Smooth muscle cell (in vitro differentiated cells): ENCODE results near the gene IL23A. TPM values are rescaled to one million over a fixed set of nuclear protein-coding genes. Genes with fewer than 3 reads are reported as not detected.

Experiments used
- DNase-seq: peaks from one replicate; lab custom pipeline; 2025; ENCODE audit not compliant: unreplicated experiment; lab: John Stamatoyannopoulos, UW
- H2AFZ ChIP-seq: fragments of 200-600 bp; sonication (generic); 2 replicates; pipeline ENCODE4 v1.6.0; 2016; ENCODE audit warnings: antibody characterized with exemption, low read depth, mild to moderate bottlenecking
- H3F3A ChIP-seq: fragments of 200-600 bp; sonication (generic); 2 replicates; pipeline ENCODE4 v1.6.0; 2017; ENCODE audit warnings: antibody characterized with exemption, low read depth
- H3K27ac ChIP-seq: fragments of 200-600 bp; sonication (generic); 2 replicates; pipeline ENCODE4 v1.5.1; 2016; ENCODE audit warnings: low read depth, mild to moderate bottlenecking
- H3K27me3 ChIP-seq: fragments of 200-600 bp; sonication (generic); 2 replicates; pipeline ENCODE4 v1.6.1; 2016; ENCODE audit warnings: low read depth, mild to moderate bottlenecking
- H3K36me3 ChIP-seq: fragments of 200-600 bp; sonication (generic); 2 replicates; pipeline ENCODE4 v1.5.1; 2016; ENCODE audit warnings: low read depth
- H3K4me1 ChIP-seq: fragments of 200-600 bp; sonication (generic); 2 replicates; pipeline ENCODE4 v1.5.1; 2016; ENCODE audit warnings: low read depth
- H3K4me2 ChIP-seq: fragments of 200-600 bp; sonication (generic); 2 replicates; pipeline ENCODE4 v1.6.0; 2016; ENCODE audit warnings: mild to moderate bottlenecking
- H3K4me3 ChIP-seq: fragments of 200-600 bp; sonication (generic); 2 replicates; pipeline ENCODE4 v1.5.1; 2016; ENCODE audit warnings: mild to moderate bottlenecking
- H3K79me2 ChIP-seq: fragments of 200-600 bp; sonication (generic); 2 replicates; pipeline ENCODE4 v1.6.0; 2016; ENCODE audit warnings: low read depth, mild to moderate bottlenecking
- H3K9ac ChIP-seq: fragments of 200-600 bp; sonication (generic); 2 replicates; pipeline ENCODE4 v1.6.0; 2016; ENCODE audit warnings: low read depth
- H3K9me3 ChIP-seq: fragments of 200-600 bp; sonication (generic); replicated peaks from 2 replicates; pipeline ENCODE4 v1.5.1; 2016; ENCODE audit warnings: low read depth
- H4K20me1 ChIP-seq: fragments of 200-600 bp; sonication (generic); 2 replicates; pipeline ENCODE4 v1.6.0; 2016; ENCODE audit warnings: low read depth
- WGBS: methylation state at CpG from one replicate; pipeline ENCODE4 v1.1.7; 2016; ENCODE audit warnings: low lambda C conversion rate; 5-methylcytosine and 5-hydroxymethylcytosine counted together
- polyA plus RNA-seq: library from polyadenylated mRNA; unstranded; fragments of >200 nt; fragmentation: Nextera tagmentation; extraction: Ambion mirVana; gene quantifications from 2 replicates; pipeline ENCODE4 v1.2.1, GENCODE V29; 2016
- total RNA-seq: library from RNA; depleted of rRNA; stranded (reverse); fragments of >200 nt; gene quantifications from 2 replicates; pipeline ENCODE4 v1.2.3, GENCODE V29; 2014
- TF ChIP-seq, protein P1 (sequence below): fragments of 200-600 bp; sonication (generic); IDR thresholded peaks from 2 replicates; pipeline ENCODE4 v1.5.1; 2017; ENCODE audit warnings: borderline replicate concordance, mild to moderate bottlenecking, antibody characterized with exemption; ENCODE audit not compliant: insufficient read depth, poor library complexity, severe bottlenecking

Gene IL23A
- total and polyA plus RNA-seq, 2 experiments from 2014 or later: 0.35 to 0.54 TPM

DNA sequence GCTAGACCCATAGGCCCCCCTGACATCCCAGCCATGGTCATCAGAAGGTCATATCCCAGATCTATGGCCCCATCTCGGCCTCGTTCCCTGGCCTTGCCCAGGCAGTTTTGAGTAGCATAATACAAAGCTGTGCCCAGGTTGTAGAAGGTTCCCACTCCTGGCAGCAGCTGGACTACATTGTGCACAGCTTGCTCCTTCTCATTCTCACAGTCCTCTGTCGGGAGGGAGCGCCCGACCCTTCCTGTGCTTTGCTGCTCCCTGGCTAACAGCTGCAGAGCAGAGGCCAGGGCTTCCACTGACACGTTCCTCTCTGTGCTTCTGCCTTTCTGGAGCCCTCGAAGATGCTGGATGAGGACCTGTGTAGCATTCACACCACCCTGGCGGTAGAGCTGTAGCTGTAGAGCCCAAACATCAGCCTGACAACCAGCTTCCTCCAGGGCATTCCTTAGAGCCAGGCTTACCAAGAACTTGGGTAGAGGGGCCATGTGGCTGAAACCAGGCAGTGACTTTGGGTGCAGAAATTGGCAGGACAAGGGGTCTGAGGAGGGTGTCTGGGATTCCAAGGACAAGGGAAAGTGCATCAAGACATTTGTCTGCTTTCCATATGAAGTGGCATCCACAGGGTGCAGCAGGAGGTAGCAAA, 22.9 kb downstream of the IL23A start:
- H4K20me1 ChIP-seq: peaks cover 16% of the 10 kb centered on the region
- no peak overlapping the region for H3K27ac ChIP-seq
- H3K4me3 ChIP-seq: no peak overlapping the region
- H3K4me2 ChIP-seq: no peak overlapping the region
- H3K9ac ChIP-seq: no peak overlapping the region
- no peaks in the 10 kb centered on the region for H3K27me3 ChIP-seq
- TF ChIP-seq, protein P1, sequence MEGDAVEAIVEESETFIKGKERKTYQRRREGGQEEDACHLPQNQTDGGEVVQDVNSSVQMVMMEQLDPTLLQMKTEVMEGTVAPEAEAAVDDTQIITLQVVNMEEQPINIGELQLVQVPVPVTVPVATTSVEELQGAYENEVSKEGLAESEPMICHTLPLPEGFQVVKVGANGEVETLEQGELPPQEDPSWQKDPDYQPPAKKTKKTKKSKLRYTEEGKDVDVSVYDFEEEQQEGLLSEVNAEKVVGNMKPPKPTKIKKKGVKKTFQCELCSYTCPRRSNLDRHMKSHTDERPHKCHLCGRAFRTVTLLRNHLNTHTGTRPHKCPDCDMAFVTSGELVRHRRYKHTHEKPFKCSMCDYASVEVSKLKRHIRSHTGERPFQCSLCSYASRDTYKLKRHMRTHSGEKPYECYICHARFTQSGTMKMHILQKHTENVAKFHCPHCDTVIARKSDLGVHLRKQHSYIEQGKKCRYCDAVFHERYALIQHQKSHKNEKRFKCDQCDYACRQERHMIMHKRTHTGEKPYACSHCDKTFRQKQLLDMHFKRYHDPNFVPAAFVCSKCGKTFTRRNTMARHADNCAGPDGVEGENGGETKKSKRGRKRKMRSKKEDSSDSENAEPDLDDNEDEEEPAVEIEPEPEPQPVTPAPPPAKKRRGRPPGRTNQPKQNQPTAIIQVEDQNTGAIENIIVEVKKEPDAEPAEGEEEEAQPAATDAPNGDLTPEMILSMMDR: no peak
- 90% methylated on average over 8 of the region's 8 CpGs for WGBS
- H3K79me2 ChIP-seq: peaks cover 23% of the 10 kb centered on the region
- no peaks in the 10 kb centered on the region for H3K9me3 ChIP-seq
- H3K4me1 ChIP-seq: peaks cover 13% of the 10 kb centered on the region
- H3K36me3 ChIP-seq: no peaks in the 10 kb centered on the region
- peaks cover 5% of the 10 kb centered on the region for H3F3A ChIP-seq
- no peak overlapping the region for H2AFZ ChIP-seq
- DNase-seq: no peak

DNA sequence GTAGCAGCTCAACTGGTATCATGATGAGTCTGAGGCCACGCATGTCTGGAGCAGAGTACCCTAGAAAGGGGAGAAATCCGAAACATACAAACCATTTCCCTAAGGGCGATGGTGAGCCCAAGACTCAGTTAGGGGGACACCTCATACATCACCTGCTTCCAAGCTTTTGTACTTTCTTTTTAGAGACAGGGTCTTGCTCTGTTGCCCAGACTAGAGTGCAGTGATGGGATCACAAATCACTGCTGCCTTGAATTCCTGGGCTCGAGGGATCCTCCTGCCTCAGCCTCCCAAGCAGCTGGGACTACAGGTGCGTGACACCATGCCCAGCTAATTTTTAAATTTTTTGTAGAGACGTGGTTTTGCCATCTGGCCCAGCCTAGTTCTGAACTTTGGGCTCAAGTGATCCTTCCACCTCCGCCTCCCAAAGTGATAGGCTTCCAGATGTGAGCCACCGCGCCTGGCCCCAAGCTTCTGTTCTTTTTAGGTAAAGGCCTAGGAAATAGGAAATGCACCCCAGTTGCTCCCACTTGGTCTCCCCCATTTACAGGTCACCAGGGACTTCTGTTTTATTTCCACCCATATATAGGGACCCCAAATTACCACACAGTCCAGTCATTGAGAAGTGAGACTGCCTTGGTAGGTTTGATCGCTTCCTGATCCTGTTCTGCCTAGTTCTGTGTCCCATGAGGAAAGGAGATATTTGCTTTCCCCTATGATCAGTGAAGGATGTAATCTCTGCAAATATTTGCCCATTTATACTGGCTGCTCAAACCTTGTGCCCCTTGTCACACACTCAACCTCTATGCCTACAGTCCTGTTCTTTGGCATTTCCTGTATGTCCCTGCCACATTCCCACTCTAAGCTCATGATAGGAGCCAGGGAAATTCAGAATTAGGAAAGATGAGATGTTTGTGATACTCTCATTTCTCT, 23.7 kb downstream of the IL23A start, which contains the start of gene APOF:
Gene APOF, minus strand, starts transcription at position 728 of the 930 bp plus-strand sequence. Its CDS starts 112 bp downstream, at position 616.
- Histone ChIP-seq H3K4me2 (no peak within 1 kb of the TSS), H4K20me1 (peaks cover 15% of the 10 kb centered on the region), H3K79me2 (peaks cover 16% of the 10 kb centered on the region), H3K9ac (no peak within 1 kb of the TSS), H3K27ac (no peak within 1 kb of the TSS), H3K36me3 (no peaks in the 10 kb centered on the region), H3K4me1 (peaks cover 13% of the 10 kb centered on the region), H3F3A (peaks cover 5% of the 10 kb centered on the region), H3K9me3 (no peaks in the 10 kb centered on the region), H3K4me3 (no peak within 1 kb of the TSS), H3K27me3 (no peaks in the 10 kb centered on the region), H2AFZ (no peak within 1 kb of the TSS)
- 84% methylated on average over 10 of the region's 10 CpGs for WGBS
- TF ChIP-seq, protein P1: no peak
- no peak for DNase-seq

- no peak overlapping the region for H3K27ac ChIP-seq
- no peaks in the 10 kb centered on the region for H4K20me1 ChIP-seq
- WGBS: 90% methylated on average over 3 of the region's 3 CpGs
- no peaks in the 10 kb centered on the region for H3K9me3 ChIP-seq
- no peaks in the 10 kb centered on the region for H3F3A ChIP-seq
- TF ChIP-seq, protein P1: no peak
- no peaks in the 10 kb centered on the region for H3K36me3 ChIP-seq
- H2AFZ ChIP-seq: no peak overlapping the region
- no peaks in the 10 kb centered on the region for H3K4me1 ChIP-seq
- H3K9ac ChIP-seq: no peak overlapping the region
- H3K4me3 ChIP-seq: no peak overlapping the region
- peaks cover 7% of the 10 kb centered on the region for H3K27me3 ChIP-seq
- no peak for DNase-seq
- H3K79me2 ChIP-seq: no peaks in the 10 kb centered on the region
- H3K4me2 ChIP-seq: no peak overlapping the region
These were observed 28.3 kb downstream of the IL23A start for GRCh38 chr12:56366948-56367347.
